GM18505 (cell line): ENCODE data around the gene GEMIN8.

Source experiments
- ATAC-seq: cut with Tn5 transposase; IDR thresholded peaks from one replicate; pipeline ENCODE4 v1.9.1; 2021; ENCODE audit not compliant: unreplicated experiment
- POLR2A ChIP-seq: IDR thresholded peaks from 4 replicates; pipeline ENCODE4 v1.6.1; 2011; ENCODE audit warnings: borderline replicate concordance; ENCODE audit not compliant: insufficient read depth, insufficient read length; ENCODE audit errors: extremely low read depth

The GEMIN8 gene

GRCh38 chrX:14029425-14030173, at the start of gene GEMIN8:
Gene GEMIN8 (minus strand): TSS chrX:14029892. CDS start chrX:14021478, 8,414 bp downstream.
- peak; percentile 80 for TF ChIP-seq POLR2A
- ATAC-seq: peak; percentile 89

DNA sequence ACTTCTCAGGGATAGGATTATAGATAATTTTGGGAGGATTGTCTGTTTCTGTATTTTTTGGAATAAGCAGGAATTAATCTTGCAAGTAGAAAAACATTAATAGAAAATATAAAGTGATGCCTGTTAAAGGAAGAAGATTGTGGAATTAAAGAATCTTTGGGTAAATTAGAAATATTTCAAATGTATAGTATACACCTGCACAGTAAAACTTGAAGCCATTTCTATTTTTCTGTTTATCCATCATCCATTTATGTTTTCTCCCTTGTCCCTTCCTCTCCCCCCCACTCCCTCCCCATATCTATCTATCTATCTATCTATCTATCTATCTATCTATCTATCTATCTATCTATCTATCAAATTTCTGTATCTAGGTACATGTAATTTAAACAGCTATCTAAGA, 46.9 kb upstream of the GEMIN8 start:
- ATAC-seq: no peak
- TF ChIP-seq POLR2A: no peak

- TF ChIP-seq POLR2A: no peak
- no peak for ATAC-seq
Measured at GRCh38 chrX:14073556-14073955, 43.9 kb upstream of the GEMIN8 start.

- ATAC-seq: no peak
Measured at GRCh38 chrX:14073071-14073470, 43.4 kb upstream of the GEMIN8 start.

GRCh38 chrX:14065800-14066199, 36.1 kb upstream of the GEMIN8 start:
- no peak for TF ChIP-seq POLR2A
- ATAC-seq: no peak

More at GRCh38 chrX:14073071-14073470, 43.4 kb upstream of the GEMIN8 start:
- no peak for TF ChIP-seq POLR2A

DNA sequence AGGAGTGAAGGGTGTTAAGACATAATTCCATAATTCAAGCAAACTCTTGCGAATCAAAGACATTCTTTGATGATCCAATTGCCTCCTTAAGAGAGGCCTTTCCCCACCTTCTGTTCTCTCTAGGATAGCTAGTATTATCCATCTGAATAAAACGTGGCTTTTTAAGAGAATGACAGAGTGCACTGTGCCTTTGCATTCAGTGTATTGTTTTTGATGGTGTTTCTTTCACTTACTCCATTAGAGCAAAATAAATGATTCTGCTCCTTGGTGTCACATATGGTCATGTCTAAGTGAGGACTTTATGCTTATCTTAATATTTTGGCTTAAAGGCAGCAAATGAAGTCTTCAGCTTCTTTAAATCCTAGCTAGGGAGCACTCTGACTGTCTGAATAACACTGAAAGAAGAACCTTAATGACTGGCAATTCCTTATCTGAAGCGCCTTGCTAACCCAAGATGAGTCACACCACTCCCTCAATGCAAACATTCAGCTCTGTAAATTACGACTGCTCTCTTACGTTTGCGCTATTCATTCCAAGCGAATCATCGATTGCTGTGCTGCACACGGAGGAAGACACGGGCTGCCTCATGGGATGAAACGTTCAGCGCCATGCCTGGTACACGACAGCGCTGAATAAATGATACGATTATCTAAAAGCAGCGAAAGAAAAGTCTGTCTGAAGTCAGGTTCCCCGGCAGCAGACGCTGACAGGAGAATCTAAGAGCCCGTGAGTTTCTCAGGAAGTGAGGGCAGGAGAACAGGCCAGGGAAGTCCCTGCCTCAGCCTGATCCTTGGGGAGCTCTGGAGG, 35.1 kb upstream of the GEMIN8 start:
- no peak for TF ChIP-seq POLR2A
- ATAC-seq: no peak

DNA sequence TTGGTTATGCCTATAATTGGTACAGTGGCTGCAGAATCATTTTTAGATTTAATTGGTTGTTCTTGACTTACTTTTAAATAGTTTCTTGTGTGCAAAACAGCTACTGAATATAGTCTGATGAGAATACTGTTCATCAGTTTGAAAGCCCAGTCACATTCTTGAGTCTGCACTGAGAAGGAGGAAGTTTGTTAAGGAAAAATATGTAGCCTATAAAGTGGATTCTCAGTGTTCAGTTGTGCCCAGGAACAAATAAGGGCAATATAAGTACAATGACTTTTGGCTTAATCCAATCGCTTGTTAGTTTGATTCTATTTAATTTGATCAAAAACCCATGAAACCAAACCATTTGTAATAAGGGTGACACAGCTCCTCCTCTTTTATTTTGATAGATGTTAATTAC, 32.8 kb upstream of the GEMIN8 start:
- no peak for ATAC-seq
- TF ChIP-seq POLR2A: no peak

DNA sequence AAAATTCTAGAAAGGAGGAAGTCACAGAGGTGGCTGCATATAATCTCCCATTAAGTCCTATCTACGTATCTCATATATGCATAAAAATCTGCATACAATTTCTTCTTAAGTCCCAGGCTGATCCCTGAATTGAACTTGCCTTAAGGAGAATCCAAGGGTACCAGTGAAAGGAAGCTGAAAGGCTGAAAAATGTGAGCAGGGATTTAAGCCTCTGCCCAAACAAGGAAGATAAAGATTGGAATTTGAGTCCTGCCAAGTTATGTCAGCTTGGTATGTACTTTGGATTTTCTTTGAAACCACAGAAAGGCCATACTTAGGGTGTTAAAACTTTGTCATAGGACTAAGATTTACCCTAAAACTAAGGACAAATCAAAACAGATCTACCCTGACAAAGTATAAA, 26.5 kb upstream of the GEMIN8 start:
- TF ChIP-seq POLR2A: no peak
- ATAC-seq: no peak

DNA sequence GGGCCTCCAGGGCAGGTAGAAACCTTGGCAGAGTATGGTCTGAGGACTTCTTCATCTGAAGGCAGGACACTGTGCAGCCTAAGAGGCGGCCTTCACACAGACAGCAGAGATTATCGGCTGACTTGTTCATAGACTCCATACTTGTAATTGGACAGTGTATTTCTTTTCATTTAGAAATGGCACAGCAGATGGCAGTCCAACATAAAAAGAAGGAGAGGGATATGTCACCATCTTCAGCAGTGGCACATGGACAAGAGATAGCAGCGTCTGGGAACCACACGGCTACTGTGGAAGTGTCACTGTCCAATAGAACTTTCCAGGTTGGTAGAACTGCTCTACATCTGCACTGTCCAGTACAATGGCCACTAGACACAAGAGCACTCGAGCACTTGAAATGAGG, 21.7 kb upstream of the GEMIN8 start:
- TF ChIP-seq POLR2A: no peak
- no peak for ATAC-seq

DNA sequence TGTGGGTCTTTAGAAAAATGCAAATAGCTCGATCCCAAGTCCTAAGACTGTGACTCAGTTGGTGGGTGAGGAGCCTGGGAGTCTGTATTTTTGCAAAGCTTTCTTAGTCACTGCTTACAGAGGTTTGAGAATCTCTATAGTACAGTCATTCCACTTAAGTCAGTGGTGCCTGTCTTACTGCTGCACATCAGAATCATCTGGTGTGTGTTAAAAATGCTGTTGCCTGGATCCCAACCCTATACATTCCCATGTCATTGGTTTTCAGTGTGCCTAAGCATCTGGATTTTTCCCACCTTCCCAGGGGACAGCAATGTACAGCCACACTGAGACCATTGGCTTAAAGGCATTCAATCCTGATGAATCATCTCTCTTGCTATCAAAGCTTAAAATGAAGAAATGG, 21.0 kb upstream of the GEMIN8 start:
- TF ChIP-seq POLR2A: no peak
- ATAC-seq: no peak

GRCh38 chrX:14043209-14043608, 13.5 kb upstream of the GEMIN8 start:
- no peak for ATAC-seq
- no peak for TF ChIP-seq POLR2A

DNA sequence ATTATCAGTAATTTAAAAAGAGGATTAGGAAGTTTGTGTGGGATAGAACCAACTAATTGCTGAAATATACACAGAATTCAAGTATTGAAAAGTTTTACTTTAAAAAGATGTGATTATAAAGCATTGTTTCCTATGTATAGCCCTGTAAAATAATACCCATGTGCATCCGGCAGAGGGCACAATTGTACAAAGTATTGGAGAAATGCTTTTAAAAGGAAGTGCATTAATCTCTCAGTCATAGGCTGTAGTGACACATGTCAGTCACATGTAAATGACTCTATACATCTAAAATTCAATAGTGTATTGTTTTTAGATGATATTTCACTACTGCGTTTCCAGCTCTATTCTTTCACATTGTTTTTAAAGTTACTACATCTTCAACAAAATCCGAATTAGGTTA, 9.7 kb upstream of the GEMIN8 start:
- peak; percentile 86 for ATAC-seq
- TF ChIP-seq POLR2A: no peak

DNA sequence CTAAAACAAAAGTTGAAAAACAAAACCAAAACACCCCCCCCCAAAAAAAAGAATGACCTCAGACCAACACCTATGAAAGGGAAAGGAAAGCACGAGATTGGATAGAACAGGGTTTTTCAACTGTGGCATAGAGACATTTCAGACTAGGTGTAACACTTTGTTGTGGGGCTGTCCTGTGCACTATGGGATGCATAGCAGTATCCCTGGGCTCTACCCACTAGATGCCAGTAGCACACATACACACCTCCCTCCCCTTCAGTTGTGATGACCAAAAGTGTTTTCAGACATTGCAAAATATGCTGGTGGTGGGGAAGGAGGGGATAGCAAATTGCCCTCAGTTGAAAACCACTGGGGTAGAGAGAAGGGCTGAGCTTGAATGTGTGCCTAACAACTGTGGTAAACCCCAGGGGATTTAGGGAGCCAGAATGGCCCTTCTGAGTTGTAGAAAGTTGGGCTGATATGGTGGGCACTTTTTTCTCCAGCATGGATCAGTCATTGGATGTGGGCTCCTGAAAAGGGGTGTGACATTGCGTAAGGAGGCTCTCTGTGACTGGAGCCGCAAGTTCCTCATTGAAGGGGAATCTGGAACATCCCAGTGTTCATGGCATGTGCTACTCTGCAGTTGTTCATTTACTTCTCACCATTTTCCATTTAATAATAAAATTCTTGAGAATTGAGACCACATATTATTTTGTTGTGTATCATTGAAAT, 8.8 kb upstream of the GEMIN8 start:
- TF ChIP-seq POLR2A: no peak
- ATAC-seq: no peak
